Vagina (tissue), 2 donors: ENCODE results near the gene CMIP. TPM values are rescaled to one million over a fixed set of nuclear protein-coding genes. Genes with fewer than 3 reads are reported as not detected.

Experiments
- DNase-seq, 2 donors: peaks; one replicate each; pipeline ENCODE4 v3.0.0-alpha.2; 2017; ENCODE audit errors: extremely low spot score in 2 of 2
- H3K27ac ChIP-seq: fragments of 200-600 bp; sonication (generic); one replicate; pipeline ENCODE4 v1.5.1; 2019
- H3K27me3 ChIP-seq: fragments of 200-600 bp; sonication (generic); one replicate; pipeline ENCODE4 v1.5.1; 2019
- H3K36me3 ChIP-seq, 2 donors: fragments of 200-600 bp; sonication (generic); one replicate each; pipeline ENCODE4 v1.5.1; 2017 to 2019
- H3K4me1 ChIP-seq: fragments of 200-600 bp; sonication (generic); one replicate; pipeline ENCODE4 v1.5.1; 2019
- H3K4me3 ChIP-seq, 2 donors: fragments of 200-600 bp; sonication (generic); 1 replicate in 1 of 2; 2 replicates in 1 of 2; pipeline ENCODE4 v1.5.1; 2016 to 2019
- H3K9me3 ChIP-seq: fragments of 200-600 bp; sonication (generic); one replicate; pipeline ENCODE4 v1.5.1; 2019
- CTCF ChIP-seq, 3 experiments: fragments of 450-650 bp in 2 of 3; fragments of 200-600 bp in 1 of 3; sonication (generic) in 1 of 3; IDR thresholded peaks; one replicate each; pipeline ENCODE4 v1.5.1; 2017 to 2019; ENCODE audit warnings: antibody characterized with exemption in 3 of 3, mild to moderate bottlenecking in 2 of 3, moderate library complexity in 2 of 3
- POLR2A ChIP-seq, 2 donors: fragments of 450-650 bp; IDR thresholded peaks; one replicate each; pipeline ENCODE4 v1.6.1; 2017; ENCODE audit warnings: antibody characterized with exemption in 2 of 2, mild to moderate bottlenecking in 2 of 2, moderate library complexity in 2 of 2
- POLR2AphosphoS5 ChIP-seq, 2 donors: sonication (generic); formaldehyde crosslinking; IDR thresholded peaks; one replicate each; pipeline ENCODE4 v1.9.0; 2017; ENCODE audit warnings: antibody characterized with exemption in 2 of 2, mild to moderate bottlenecking in 2 of 2, low read depth in 1 of 2; ENCODE audit not compliant: insufficient read depth in 1 of 2
- intact Hi-C: fragments of 100-400 bp; cut with DNase I; formaldehyde crosslinking; loops from one replicate; pipeline ENCODE4 v1.15.1; 2023
- total RNA-seq: library from RNA; depleted of rRNA; stranded (reverse); fragments of >200 nt; gene quantifications from one replicate; pipeline ENCODE4 v1.2.3, GENCODE V29; 2016

The CMIP gene
- total RNA-seq, 1 donor from 2014 or later, result 66.3 TPM

GRCh38 chr16:81616321-81617020 is 171.9 kb downstream of the CMIP start:
- H3K36me3 ChIP-seq, result no peaks in the 10 kb centered on the region
- no peak for DNase-seq
- H3K4me1 ChIP-seq, result peaks cover 84% of the 10 kb centered on the region
- no peaks in the 10 kb centered on the region for H3K9me3 ChIP-seq
- H3K27ac ChIP-seq, result peak overlapping the region; percentile 77
- intact Hi-C loops, result loop anchor here (10.0 kb wide), 1 partner anchor 212 kb away; no protein-coding TSS in a partner anchor
- H3K27me3 ChIP-seq, result no peaks in the 10 kb centered on the region
- no peak overlapping the region for H3K4me3 ChIP-seq
- TF ChIP-seq POLR2A (IDR thresholded peaks at IDR 0.05) (no peak), POLR2AphosphoS5 (IDR thresholded peaks at IDR 0.05; ENCODE audit: insufficient read depth in 1 of 2, low read depth in 1 of 2) (peak; percentile 8 to 28)

- Histone ChIP-seq H3K4me1 (peaks cover 85% of the 10 kb centered on the region), H3K27ac (peak overlapping the region; percentile 77)
- TF ChIP-seq CTCF (IDR thresholded peaks at IDR 0.05) (no peak), POLR2AphosphoS5 (IDR thresholded peaks at IDR 0.05; ENCODE audit: insufficient read depth in 1 of 2, low read depth in 1 of 2) (no peak)
Measured at GRCh38 chr16:81617021-81617346, 172.4 kb downstream of the CMIP start.

GRCh38 chr16:81618187-81618586 is 173.6 kb downstream of the CMIP start:
- Histone ChIP-seq H3K4me1 (peaks cover 81% of the 10 kb centered on the region), H3K4me3 (no peak overlapping the region), H3K27me3 (no peaks in the 10 kb centered on the region), H3K27ac (peak overlapping the region; percentile 25), H3K36me3 (no peaks in the 10 kb centered on the region), H3K9me3 (no peaks in the 10 kb centered on the region)
- no peak for DNase-seq
- intact Hi-C loops, result loop anchor here (10.0 kb wide), 1 partner anchor 213 kb away; no protein-coding TSS in a partner anchor
- no peak for TF ChIP-seq POLR2A (IDR thresholded peaks at IDR 0.05)
- no peak for TF ChIP-seq CTCF (IDR thresholded peaks at IDR 0.05)

More at GRCh38 chr16:81617021-81617346, 172.4 kb downstream of the CMIP start:
- intact Hi-C loops, result loop anchor here (10.0 kb wide), 1 partner anchor 212 kb away; no protein-coding TSS in a partner anchor
- Histone ChIP-seq H3K4me3 (no peak overlapping the region), H3K9me3 (no peaks in the 10 kb centered on the region), H3K27me3 (no peaks in the 10 kb centered on the region), H3K36me3 (no peaks in the 10 kb centered on the region)
- DNase-seq, result no peak

GRCh38 chr16:81618661-81619060 is 174.1 kb downstream of the CMIP start:
- H3K4me1 ChIP-seq, result peaks cover 81% of the 10 kb centered on the region
- intact Hi-C loops, result loop anchor here (10.0 kb wide), 1 partner anchor 214 kb away; no protein-coding TSS in a partner anchor
- DNase-seq, result no peak

GRCh38 chr16:81620029-81620428 is 175.4 kb downstream of the CMIP start:
- Histone ChIP-seq H3K27ac (peak overlapping the region; percentile 79), H3K36me3 (no peaks in the 10 kb centered on the region), H3K4me1 (peaks cover 83% of the 10 kb centered on the region), H3K4me3 (no peak overlapping the region), H3K9me3 (no peaks in the 10 kb centered on the region), H3K27me3 (no peaks in the 10 kb centered on the region)
- TF ChIP-seq POLR2AphosphoS5 (IDR thresholded peaks at IDR 0.05; ENCODE audit: insufficient read depth in 1 of 2, low read depth in 1 of 2), result no peak
- no peak for TF ChIP-seq CTCF (IDR thresholded peaks at IDR 0.05)
- TF ChIP-seq POLR2A (IDR thresholded peaks at IDR 0.05), result no peak
- DNase-seq, result no peak
- intact Hi-C loops, result loop anchor here (10.0 kb wide), 1 partner anchor 105 kb away; no protein-coding TSS in a partner anchor

More at GRCh38 chr16:81618661-81619060, 174.1 kb downstream of the CMIP start:
- Histone ChIP-seq H3K4me3 (no peak overlapping the region), H3K27ac (peak overlapping the region; percentile 25), H3K27me3 (no peaks in the 10 kb centered on the region), H3K36me3 (no peaks in the 10 kb centered on the region), H3K9me3 (no peaks in the 10 kb centered on the region)
- no peak for TF ChIP-seq CTCF (IDR thresholded peaks at IDR 0.05)
- peak; percentile 35 to 48 for TF ChIP-seq POLR2AphosphoS5 (IDR thresholded peaks at IDR 0.05; ENCODE audit: insufficient read depth in 1 of 2, low read depth in 1 of 2)
